GM19395 (cell line): ENCODE data around the gene KCNN3.

Experiments used
- ATAC-seq: cut with Tn5 transposase; IDR thresholded peaks from one replicate; pipeline ENCODE4 v1.9.1; 2021; ENCODE audit warnings: mild to moderate bottlenecking, moderate library complexity; ENCODE audit not compliant: unreplicated experiment

KCNN3 gene

DNA sequence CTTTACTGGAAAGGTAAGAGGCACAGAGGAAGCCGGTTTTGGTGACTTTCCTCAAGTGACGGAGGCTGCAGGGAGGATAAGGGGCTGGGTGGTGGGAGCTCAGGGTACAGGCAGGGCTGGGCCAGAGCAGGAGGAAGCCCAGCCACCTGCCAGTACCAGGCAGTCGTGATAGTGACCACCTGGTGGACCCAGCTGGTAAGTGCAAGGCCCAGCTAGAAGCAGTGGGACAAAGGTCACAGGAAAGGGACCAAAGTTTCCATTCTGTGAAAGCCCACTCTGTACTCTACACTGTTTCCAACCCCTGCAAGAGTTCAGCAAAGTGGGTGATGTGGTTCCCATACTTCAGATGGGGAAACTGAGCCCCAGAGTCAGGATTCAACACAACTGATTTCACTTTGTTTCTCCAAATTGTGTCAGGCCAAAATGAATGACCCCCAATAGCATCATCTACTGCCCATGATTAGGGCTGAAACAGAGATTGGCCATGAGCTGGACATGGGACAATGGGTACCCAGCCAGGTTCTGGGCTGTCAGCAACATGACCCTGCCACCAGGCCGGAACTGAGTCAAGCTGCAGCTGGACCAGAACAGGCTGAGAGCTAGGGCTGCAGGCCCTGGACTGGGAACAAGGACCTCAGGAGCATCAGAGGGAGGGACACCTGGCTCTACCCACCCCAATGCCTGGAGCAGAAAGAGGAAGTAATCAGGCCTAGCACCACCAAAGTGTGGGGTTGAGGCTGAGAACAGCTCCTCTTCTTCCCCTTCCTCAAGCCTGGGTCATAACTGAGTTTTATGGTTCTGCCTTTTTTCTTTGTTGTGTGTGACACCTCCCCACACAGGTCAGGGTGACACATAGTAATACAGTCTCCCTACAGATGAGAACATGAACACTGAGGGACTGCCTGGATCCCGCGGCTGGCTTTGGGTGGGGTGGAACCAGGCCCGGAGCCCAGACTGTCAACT lies 50.2 kb downstream of the KCNN3 start:
- ATAC-seq: no peak

DNA sequence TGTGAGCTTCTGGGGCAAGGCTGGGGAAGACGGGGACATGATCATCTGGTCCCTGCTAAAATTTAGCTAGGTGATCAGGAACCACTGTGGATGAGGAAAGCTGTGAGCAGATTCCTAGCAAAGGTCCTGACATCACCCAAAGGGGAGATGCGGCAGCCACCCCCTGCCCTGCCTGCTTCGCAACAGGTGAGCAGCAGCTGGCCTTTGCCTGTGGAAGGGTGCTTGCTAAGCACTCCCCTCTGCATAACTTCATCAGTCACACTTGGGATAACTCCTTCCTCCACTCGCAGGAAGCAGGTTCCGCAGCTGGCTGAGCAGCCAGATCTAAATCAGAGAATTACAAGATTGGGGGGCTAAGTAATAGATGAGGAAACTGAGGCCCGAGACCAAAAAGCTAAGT lies 51.2 kb downstream of the KCNN3 start:
- ATAC-seq: no peak

DNA sequence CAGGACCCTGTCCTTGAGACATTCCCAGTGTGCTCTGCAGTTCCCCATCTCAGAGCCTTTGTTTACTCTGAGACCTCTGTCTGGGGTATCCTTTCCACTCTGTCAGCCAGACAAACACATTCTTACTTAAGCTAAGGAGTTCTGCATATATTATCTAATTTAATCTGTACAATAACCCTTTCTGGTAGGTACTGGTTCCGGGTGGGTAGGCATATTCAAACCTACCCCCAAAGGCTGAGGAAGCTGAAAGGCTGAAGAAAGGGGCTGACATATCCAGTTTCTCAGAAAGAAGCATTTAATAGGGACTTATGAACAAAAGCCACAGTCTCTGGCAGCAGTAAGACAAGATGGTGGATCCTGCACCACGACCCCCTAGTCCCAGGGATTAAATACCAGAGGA lies 53.1 kb downstream of the KCNN3 start:
- ATAC-seq: no peak

DNA sequence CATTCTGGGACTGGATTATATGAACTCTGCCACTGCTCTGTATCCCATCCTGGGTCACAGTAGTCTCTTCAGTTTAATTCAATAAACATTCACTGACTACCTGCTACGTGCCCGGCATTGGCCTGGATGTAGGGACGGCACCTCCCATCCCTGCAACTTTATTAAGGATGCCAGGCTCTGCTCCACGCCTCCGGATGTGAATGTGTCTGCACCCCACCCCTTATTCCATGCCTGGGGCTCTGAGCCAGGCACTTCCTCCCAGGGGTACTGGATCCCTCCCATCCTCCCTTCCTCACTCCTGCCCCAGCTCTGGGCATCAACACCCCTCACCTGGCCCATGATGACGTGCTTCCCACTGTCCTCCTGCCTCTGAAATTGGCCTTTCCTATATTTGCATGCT lies 53.7 kb downstream of the KCNN3 start:
- no peak for ATAC-seq

DNA sequence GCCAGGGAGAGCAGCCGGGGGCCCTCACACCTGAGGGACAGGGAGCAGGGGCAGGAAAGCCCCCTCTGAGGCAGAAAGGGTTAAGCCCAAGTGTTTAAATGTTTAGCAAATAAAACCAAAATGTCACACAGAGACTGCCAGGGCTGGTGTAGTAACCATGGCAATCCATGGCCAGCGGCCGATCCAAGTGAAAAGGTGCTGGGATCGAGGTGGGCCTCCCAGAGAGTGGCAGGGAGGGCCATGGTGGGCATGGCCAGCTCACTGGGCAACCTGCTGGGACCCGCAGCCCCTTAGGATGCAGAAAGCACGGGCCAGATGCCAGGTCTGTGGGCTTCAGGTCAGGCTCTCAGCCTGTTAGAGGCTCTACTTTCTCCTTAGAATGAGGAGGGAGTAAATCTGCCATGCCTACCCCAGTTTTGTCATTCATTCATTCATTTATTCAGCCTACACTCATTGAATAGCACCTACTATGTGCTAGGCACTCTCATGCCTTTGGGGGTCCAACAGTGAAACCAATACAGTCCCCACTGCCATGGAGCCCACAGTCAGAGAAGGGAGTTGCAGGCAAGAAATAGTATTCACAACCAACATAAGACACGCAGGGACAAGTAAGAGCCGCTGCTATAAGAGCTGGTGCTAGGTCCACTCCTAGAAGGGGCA lies 56.1 kb downstream of the KCNN3 start:
- no peak for ATAC-seq

DNA sequence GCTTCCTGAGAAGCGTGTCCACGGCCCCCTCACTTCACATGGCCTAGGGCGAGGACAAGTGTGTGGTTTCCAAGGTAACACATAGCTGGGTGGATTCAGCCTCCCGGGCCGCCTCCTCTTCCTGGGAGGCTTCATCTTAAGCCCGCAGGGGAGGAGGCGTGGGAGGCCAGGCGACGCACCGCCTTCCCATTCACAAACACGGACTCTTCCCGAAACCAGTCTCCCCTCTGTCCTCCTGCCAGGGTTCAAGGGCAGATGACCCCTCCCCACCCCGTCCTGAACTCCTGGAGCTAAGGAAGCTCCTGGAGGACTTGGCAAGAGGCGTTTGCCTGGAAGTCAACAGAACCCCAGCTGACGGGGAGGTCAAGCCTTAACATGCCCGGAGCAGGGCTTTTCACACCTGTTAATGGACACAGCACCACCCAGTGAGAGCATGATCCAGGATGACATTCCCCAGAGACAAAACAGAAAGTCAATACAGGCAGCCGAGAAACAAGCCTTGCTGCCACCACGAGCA lies 56.7 kb downstream of the KCNN3 start:
- ATAC-seq: no peak

DNA sequence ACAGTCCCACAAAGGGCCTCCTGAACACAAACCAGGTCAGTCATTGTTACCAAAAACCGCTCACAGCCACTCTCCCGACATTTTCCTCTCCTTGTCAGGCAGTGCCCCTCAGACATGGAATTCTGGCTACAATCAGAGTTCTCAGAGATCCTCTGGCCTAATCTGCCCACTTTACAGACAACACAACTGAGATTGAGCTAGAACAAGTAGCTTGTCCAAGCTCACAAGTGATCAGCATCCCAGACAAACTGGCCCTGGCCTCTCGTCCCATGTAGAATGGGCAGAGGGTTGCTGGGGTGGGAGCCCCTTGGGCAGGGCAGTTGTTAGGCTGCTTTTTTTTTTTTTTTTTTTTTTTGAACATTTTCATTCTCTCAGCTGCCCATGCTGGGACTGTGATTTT lies 57.2 kb downstream of the KCNN3 start:
- no peak for ATAC-seq

DNA sequence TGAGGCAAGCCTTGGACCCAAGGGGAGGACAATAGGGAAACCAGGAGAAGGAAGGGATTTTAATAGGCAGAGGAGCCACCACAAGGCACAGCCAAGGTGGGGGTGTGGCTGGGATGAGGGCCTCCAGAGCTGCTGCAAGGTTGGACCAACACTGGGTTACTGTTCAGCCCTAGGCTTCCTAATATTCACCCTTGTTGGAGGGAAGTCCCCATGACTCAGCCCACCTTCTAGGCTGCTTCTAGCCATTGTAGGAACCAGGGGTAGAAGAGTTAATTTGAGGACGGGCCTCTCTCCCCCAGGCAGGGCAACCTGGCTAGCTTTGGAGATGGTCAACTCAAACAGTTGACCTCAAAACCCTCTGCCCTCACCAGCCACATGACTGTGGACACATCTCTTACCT lies 59.5 kb downstream of the KCNN3 start:
- ATAC-seq: no peak

DNA sequence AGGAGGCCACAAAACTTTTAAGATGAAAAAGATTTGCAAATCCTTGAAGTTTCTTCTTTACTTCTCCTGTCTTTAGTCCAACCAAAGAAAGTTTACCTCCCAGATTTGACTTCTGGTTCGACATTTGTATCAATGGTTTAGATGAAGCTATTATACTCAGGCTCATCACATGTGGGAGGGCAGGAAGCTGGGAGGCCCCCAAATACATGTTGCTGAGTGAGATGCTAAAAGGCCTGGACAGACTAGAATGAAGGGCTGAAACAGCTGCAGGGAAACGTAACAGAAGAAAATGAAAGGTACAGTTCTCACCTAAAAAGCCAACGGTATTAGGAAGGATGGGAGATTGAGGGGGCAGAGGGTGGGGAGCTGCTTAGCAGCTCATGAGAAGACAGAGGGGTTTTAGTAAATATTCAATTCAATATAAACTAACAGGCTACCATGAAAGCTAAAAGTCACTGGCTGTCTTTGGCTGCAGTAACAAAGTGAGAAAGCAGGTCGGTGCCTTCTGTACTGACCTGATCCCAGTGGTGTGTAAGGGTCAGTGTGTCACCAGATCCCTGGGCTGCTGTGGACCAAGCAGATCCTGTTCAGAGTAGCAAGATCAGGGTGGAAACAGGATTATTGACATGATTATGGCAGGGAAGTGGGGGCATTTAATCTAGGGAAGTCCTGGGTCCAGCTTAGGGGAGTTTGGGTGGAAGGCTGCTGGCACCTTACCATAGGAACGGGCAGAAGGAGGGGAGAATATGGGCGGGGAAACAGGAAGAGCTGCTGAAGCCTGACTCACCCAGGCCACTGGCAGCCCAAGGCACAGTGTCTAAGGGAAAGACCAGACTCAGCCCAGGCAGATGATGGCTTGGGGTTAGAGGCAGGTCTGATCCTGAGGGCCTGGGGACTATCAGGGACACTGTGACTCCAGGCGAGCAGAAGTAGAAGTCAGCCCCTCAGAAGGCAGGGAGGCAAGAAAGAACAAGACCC lies 60.4 kb downstream of the KCNN3 start:
- no peak for ATAC-seq

DNA sequence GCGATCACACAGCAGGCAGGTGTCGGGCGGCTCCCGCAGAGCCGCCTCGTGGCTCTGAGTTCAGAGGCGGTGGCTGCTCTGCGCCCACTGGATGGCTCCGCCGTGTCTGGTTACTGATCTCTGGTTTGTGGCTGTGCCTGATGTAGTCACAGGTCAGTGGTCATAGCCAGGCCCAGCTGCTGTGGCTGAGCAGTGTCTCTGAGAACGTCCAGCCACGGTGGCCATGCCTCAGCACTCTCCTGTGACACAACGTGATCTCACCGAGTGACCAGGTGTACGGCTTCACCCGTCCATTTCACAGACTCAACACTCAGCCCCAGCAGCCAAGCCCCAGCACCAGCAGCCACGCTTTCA lies 61.2 kb downstream of the KCNN3 start:
- peak; percentile 43 for ATAC-seq

DNA sequence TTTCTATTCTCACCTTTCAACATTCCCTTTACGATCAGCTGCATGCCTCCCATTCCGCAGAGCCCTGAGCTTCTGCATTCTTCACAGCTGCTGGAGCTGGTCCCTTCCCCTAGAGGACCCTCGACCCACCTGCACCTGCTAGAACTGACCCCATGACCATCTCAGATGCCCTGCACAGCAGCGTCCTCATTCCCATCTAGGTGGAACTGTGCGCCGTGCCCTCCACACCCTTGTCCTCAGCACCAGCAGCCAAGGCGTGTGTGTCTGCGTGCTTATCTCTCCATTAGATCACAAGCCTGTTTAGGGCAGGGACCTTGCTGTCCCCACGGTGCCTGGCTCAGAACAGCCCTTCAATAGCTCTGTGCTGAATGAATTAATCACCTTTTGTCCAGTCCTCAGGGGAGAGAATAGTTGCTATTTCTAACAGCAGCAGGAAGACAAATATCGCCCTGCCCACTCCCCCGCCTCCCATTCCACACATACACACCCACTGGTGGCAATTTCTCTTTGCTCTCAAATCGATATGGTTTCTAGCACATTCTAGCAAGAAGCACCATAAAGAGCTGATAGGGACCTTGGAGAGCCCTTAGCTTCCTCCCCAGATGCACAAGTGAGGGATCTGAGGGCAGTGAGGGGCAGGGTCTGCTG lies 61.7 kb downstream of the KCNN3 start:
- ATAC-seq: no peak

DNA sequence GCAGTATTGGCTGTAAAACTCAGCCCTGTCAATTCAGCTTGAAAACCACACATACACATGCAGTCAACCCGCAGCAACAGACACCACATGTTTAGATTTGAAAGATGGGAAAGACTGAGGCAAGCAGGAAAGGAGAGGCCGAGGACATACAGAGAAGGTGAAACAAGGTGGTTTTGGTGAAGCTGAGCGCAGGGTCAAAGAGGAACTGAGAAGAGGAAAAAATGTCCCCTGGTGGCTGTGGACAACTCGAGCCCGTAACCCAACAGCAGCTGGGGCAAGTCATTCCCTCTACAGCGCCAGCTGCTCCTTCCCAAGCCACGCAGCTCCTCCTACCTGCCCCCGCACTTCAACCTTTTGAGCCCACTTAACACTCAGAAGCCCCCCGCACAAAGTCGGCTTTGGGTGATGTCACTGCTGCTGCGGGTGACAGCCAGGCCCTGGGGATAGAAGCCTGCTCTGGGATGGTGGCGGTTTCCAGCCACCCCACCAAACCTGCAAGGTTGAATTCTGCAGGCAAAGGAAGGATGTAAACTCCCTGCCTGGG lies 63.0 kb downstream of the KCNN3 start:
- peak; percentile 65 for ATAC-seq

DNA sequence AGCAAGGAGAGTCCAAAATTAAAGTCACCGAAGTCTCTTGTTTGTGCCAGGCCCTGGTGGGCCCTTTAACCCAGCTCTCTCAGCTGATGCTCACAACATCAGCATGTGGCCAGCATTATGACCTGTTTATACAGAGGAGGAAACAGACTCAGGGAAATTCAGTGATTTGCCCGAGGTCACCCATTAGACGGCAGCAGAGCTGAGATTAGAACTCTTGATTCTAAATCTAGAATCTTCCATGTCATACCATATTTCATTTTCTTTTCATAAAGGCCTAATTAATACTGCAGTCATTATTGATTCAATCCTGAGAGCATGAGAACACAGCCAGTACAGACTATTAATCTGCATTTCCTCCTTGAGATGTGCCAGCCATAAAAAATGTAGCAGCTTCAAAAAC lies 63.7 kb downstream of the KCNN3 start:
- no peak for ATAC-seq

DNA sequence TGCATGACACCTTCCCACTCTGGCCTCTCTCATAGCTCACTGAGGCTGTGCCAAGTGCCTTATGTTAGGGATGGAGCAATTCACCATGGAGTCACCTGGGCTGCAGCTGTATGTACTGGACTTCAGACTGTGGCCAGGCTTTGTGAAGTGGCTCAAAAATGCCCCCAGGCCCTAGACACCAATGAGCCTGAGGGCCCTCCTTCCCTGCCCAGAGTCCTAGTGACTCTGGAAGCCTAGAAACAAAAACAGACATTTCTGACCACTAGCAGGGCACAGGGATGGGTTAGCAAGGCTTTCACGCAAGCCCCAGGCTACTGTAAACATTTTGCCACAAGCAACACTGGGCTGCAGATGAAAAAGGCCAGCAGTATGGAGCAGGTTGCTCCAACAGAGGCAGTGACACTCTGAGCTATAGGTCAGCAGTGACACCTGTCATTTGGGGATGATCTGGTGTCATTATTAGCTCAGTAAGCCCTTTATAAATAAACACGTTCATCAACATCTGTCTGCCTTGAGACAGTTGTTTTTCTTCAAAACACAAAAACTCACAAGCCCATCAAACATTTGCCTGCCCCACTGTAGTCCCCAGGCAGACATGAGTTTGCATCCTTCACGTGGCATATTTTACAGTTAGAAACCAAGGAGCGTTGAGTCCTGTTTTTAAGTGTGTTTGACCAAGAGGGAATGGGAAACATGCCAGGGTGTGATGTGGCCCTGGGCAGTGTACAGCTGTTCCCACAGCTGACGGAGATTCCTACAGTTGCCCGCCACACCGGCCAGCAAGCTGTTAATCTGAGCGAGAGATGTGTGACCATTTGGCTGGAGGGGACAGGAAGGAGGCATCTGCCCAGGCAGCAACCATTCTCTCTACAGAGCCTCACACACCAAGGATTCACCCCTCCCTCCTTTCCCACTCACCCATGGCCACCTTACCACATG lies 66.8 kb downstream of the KCNN3 start:
- no peak for ATAC-seq

DNA sequence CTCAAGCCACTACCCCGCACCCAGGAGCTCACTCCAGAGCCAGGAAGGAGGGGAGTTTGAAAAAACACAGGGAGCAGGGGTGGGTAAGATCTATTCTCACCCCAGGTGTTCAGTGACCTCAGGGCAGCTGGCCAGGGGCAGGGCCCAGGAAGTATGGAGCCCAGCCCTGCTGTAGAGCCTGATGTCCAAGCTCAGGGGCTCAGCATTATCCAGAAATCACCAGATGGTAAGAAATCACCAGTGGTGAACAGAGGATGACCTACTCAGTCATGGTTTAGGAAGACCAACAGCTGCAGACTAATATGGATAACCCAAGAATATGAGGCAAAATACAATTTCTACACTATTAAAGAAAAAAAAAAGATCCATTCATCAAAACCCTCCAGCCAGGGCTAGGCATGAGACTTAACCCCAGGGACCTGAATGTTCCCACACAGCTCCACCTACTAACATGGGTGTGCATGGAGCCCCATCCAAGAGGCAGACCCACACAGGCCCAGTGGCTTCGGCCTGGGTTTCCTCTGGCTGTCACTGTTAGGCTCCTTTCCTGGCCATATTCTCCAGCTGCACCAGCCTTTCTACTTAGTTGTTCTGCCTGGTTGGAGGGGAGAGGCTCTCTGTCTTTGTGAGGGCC lies 67.6 kb downstream of the KCNN3 start:
- no peak for ATAC-seq

DNA sequence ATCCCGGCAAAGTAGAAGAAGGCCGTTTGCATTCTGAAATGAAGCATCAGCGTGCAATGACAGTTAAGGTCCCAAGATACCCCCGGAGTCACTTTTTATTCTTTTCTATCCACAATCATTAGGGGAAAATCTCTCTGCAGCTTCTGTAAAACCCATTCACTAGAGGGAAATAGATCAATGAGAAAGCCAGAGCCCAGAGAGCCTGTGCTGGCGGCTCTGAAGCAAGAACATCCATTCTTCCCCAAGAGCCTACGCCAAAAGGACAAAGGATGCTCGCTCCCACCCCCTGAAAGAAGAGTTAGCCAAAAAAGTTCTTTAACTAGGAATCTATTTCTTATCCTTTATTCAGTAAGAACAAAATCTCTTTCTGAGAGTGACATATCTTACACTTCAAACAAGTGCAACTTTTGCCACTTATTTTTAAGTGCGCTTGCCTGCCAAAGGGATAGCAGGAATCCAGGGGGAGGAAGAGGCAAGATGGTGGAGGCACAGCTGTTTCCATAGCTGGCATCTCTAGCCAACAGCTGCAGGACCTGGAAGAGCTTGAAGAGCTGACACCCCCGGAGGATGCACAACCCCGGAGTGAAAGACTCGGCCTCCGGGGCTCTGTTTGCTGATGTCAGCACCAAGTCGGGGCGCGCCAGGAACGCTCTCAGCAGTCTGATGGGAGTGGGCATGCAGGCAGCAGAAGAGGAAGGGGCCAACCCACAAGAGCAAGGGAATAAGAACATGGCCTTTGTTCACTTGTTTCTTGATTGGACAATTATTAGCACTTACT lies 68.7 kb downstream of the KCNN3 start:
- ATAC-seq: no peak

DNA sequence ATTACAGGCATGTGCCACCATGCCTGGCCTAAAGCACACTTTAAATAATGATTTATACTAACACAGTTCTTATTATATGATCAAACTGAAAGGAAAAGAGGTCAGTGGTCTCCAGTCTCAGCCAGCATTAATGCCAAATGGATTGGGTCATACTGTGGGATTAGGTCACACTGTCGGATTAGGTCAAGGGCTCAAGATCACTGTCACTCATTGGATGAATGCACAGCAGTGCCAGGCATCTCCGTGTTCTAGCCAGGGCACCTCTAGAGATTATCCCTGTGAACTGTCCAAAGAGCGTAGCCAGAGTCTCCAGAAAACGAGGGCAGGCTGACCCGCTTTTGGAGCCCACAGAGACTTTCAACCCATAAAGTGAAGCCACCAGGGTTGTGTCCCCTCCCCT lies 70.9 kb downstream of the KCNN3 start:
- no peak for ATAC-seq

DNA sequence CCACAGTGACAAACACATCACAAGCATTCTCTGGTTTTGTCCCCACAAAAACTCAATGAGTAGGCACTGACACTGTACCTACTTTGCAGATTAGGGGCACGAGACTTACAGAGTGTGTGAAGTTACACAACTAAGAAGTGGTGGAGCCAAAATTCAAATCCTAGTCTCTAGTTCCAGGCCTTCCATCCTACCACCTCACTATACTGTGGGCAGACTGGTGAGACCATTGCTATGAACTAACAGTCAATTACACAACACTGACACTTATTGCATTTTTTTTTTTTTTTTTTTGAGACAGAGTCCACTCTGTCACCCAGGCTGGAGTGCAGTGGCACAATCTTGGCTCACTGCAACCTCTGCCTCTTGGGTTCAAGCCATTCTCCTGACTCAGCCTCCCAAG lies 71.4 kb downstream of the KCNN3 start:
- ATAC-seq: no peak
